HS-27A (cell line): ENCODE measurements around the gene PKP2.

Experiments
- DNase-seq: peaks from one replicate; pipeline ENCODE4 v3.0.0-alpha.2; 2012; ENCODE audit warnings: low read depth, missing footprints

The PKP2 gene

DNA sequence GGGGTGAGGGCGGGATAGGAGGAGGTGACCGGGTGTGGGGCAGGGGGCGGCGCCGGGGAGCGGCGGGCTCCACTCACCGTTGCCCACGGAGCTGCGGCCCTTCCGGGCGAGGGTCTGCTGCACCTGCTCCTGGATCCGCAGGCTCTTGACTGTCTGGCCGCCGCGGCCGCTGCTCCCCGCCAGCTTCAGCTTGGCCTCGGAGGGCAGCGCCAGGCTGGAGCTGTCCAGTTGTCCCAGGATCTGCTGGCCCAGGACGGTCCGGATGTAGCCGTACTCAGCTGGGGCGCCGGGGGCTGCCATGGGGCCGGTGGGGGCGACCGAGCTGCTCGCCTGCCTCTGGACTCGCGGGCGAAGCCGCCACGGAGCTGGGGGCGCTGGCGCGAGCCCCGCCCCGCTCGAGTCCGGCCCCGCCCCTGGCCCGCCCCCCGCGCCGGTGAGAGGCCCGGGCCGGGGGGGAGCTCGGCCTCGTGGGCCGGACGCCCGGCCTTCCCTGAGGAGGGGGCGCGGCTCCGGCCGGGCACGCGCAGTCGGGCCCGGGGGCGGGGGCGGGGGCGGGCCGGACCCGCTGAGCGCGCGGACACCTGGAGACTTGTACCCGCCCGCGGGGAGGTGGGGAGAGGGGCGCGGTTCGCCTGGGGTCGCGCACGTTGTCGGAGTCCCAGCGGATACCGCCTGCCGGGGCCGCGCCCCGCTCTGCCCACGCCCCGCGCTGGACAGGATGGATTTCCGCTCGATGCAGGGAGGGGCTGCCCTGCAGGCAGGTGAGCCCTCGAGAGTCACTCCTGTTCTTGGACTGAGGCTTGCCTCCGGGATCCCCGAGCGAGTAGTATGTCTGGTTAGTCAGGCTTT, at the start of gene PKP2:
TSS of gene PKP2 (minus strand) at position 346 of the 849 bp plus-strand sequence. CDS start at position 300, 46 bp downstream.
- DNase-seq = no peak

DNA sequence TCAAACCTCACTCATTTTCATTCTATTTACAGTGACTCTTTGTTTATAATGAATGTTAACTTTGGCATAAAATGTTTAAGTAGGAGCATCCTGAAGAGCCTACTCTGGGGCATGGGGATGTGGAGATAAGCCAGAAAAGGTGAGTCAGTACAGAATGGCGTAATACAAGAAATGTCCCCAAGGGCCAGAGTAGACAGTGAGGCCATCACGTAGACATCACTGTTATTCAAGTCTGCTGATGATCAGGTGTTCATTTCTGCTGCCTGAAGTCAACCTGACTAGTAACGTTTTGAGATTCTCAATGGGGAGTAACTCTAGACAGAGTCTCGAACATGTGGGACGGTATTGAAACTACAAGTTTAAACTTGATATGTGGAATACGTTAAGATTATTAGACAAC, 47.6 kb upstream of the PKP2 start:
- DNase-seq = no peak

DNA sequence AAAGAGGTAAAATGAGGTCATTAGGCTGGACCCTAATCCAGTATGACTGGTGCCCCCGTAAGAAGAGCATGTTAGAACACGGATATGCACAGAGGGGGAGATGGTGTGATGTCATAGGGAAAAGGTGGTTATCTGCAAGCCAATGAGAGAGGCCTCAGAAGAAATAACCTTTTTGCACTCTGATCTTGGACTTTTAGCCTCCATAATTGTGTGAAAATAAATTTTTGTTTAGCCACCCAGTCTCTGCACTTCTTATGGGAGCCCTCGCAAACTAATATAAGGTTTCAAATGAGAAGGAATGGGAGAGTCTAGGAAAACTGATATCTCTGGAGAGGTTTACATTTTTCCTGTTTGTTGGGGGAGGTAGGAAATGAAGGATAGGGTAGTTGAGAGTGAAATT, 43.2 kb upstream of the PKP2 start:
- DNase-seq = no peak

DNA sequence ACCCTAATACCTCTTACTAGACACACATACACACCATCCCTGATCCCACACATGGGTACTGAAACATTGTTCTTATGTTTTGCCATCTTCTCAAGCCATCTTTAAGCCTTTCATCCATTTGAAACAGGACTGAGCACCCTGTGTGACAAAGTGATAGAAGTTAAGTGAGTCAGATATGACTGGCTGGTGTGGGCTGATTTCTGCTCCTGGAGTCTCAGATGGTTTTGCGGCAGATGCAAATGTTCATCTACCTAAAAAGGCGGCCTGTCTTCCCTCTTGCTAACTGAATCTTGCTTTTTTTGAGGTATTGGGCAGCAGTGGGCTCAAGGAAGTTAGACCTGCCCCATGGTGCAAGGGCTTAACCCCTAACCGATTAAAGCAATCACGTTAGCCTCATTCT, 30.4 kb upstream of the PKP2 start:
- no peak for DNase-seq

DNA sequence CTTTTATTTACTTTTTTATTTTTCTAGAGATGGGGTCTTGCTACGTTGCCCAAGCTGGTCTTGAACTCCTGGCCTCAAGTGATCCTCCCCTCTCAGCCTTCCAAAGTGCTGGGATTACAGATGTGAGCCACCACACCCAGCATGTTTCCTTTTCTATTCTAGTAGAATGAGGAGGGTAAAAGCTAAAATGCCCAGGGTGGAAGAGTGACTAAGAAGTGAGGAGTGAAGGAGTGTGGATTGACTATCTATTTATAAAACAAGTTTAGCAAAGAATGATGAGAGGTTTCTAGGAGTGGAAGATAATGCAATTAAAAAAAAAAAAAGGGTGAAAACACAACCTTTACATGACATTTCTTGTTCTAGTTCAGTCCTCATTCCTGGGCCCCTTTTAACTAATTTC, 29.8 kb upstream of the PKP2 start:
- no peak for DNase-seq

DNA sequence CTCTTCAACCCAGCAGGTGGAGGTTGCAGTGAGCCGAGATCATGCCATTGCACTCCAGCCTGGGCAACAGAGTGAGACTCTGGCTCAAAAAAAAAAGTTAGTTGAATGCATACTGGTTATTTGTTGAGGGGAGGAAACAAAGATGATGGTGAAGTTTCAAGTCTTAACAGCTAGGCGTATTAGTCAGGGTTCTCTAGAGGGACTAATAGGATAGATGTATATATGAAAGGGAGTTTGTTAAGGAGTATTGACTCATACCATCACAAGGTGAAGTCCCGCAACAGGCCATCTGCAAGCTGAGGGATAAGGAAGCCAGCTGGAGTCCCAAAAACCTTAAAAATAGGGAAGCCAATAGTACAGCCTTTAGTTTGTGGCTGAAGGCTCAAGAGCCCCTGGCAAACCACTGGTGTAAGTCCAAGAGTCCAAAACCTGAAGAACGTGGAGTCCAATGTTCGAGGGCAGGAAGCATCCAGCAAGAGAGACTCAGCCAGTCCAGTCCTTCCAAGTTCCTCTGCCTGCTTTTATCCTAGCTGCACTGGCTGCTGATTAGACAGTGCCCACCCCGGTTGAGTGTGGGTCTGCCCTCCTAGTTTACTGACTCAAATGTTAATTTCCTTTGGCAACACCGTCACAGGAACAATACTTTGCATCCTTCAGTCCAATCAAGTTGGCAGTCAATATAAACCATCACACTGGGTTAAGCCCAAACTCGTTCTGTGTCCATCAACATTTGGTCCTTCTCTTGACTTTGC, 26.1 kb upstream of the PKP2 start:
- no peak for DNase-seq

DNA sequence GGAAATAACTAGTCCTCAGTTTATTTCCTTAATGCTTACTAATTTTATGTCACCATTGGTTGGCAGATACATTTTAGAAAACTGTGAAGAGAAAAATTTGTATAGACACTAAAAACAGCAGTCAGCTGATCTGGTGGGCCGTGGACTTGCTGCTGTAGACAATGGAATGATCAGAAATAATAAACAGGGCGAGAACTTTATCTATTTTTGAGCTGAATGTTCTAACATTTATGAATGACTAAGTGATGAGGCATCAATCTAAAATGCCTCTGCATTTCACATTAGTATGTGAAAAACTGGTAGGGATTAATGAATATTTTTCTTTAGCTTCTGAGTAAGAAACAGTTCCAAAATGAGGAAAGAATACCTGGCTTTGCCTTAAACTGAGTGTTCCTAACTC, 24.8 kb upstream of the PKP2 start:
- peak; percentile 96 for DNase-seq

DNA sequence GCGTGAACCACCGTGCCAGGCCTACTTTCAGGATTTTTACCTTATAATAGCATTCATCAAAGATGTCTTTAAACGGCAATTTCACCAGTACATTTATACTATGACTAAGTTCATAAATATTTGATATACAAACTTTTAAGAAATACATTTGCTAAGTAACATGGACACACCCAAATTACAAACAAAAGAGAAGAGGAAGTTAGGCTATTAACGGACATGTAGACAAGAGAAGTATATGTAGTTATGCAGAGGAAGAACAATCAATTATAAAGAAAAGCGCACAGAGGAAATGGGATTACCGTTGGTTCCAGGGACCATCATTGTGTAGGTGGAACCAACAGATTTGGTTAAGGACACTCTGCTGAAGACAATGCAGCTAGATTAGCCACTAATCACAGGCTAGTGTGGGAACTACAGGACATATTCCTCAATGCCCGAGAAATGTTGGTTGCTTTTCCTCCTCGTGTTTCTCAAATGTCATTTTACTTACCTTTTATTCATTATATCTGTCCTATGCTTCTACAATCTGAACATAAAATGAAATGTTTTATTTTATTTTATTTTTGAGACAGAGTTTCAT, 24.0 kb upstream of the PKP2 start:
- DNase-seq = peak; percentile 87

DNA sequence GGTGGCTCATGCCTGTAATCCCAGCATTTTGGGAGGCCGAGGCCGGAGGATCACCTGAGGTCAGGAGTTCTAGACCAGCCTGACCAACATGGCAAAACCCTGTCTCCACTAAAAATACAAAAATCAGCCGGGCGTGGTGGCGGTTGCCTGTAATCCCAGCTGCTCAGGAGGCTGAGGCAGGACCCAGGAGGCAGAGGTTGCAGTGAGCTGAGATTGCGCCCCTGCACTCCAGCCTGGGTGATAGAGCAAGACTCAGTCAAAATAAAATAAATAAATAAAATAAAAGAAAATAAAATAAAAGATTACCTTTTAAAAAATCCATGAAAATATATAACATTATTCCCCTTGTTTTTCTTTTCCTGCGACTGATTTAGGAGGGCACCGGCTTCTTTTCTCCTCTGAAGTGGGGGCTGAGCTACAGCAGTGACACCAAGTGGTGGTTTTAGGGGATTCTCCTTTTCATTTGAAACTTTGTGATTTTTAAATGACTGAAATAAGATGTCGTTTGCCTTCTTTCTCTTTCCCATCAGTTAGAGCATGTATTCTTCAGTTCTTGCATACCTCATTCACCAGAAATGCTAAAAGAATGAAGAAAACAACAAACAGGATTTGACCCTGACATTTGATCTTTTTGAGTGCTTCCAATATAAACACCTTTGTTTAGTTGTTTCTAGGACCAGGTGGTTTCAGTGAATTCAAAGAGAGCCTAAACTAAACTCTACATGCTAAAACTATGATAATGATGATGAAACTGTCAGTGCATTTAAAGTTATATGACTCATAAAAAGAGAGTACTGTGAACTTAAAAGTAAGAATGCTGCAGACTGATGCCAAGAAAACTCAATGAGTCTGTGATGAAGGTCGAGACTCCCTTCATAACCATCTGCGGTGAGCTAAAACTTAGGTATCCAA, 22.6 kb upstream of the PKP2 start:
- DNase-seq = peak; percentile 98

DNA sequence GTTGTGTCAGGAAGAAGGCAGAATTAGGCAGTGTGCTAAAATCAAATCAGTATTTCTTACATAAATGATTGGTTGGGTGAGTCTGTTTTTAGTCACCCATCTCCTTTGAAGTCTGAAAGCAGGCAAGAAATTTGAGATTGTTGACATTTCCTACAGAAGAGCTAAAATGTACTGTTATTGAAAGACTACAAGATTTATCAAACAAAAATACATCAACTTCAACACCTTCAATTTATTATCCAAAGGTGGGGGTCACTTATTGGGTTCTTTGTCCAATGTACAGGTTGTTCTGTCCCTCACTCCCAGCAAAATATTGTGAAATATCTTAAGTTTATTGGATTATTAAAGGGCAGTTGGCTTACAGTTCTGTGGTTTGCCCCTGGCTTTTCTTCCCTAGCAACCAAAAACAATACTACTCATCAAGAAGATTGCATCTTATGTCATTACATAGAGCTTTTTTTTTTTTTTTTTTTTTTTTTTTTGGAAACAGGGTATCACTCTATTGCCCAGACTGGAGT, 20.6 kb upstream of the PKP2 start:
- peak; percentile 83 for DNase-seq

DNA sequence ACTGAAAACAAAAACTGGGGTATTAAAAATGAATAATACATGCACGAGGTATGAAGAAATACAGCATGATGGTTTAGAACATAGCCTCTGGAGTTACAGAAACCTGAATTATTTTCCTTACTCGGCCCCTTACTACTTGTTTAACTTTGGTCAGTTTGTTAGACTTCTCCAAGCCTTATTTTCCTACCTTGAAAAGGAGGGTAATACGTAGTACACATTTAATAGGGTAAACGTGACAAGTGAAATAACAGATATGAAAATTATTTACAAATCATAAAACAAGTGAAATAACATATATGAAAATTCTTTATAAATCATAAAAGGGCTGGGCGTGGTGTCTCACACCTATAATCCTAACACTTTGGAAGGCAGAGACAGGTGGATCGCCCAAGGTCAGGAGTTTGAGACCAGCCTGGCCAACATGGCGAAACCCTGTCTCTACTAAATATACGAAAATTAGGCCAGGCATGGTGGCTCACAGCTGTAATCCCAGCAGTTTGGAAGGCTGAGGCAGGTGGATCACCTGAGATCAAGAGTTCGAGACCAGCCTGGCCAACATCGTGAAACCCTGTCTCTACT, 11.4 kb upstream of the PKP2 start:
- no peak for DNase-seq

DNA sequence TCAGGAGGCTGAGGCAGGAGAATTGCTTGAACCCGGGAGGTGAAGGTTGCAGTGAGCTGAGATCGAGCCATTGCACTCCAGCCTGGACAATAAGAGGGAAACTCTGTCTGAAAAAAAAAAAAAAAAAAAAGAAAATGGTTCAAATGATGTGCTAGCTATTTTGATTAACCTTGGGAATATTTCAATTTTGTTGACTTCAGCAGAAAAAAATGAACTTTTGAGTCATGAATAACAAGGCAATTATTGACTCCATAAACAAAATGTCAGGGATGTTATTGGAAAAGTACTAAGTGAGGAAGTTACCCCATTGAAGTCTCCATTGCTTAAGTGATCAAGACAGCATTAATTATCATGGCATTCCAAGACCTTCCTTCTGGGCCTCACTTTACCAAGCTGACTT, 10.6 kb upstream of the PKP2 start:
- no peak for DNase-seq

DNA sequence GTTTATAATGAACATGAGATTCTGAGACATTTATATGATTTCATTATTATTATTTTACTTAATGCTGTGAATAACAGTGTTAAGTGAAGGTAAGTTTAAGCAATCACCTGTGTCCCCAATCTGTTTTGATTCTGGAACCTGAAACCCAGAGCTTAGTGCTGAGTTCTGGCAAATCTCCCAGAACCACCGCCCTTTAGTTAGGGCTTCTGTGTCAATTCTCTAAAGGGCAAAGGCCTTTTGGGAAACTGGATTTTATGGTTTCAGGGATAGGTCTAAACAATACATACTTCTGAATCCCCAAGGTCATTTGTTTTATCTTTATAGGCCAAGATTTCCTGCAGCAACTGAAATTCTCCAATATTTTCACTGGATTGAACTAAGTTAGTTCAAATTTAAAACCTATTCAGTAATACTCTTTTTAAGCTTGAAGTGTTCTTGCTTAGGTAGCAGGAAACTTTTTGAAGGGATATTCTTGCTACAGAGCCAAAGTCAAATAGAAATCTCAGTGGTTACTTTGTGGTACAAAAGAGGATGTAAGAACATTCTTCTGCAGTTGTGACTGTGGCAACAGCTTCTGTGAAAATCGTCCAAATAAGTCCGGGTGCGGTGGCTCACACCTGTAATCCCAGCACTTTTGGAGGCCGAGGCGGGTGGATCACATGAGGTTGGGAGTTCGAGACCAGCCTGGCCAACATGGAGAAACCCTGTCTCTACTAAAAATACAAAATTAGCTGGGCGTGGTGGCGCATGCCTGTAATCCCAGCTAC, 10.0 kb upstream of the PKP2 start:
- DNase-seq = no peak

DNA sequence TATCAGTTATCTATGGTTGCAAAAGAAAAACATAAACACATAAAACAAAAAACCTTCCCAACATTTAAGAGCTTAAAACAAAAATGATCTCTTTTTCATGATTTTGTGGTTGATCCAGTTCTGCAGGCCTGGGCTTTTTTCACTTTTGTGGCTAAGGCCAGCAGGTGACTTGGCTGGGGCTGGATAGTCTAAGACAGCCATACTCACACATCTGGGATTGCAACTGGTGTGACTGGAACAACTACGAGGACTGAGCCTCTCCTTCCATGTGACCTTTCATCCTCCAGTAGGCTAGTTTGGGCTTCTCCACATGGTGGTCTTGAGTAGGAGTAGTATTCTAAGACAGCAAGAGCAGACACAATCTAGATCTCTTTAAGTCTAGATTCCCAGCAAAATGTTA, 7.2 kb upstream of the PKP2 start:
- no peak for DNase-seq

DNA sequence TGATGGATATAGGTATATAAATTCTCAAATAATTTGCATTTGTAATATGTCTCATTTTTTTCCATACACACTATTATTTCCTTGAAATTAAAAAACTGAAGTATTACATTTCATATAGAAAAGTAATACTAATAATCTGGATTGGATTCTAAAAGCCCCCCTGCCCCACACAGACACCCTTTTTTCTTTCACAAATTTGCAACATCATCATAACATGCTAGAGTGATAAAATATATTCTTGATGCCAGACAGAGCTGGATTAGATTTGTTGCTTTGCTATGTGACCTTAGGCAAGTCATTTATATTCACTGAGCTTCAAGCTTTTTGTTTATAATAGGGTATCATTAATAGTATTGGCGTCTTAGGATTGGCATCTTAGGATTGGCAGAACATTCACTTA, 6.7 kb upstream of the PKP2 start:
- DNase-seq = no peak

DNA sequence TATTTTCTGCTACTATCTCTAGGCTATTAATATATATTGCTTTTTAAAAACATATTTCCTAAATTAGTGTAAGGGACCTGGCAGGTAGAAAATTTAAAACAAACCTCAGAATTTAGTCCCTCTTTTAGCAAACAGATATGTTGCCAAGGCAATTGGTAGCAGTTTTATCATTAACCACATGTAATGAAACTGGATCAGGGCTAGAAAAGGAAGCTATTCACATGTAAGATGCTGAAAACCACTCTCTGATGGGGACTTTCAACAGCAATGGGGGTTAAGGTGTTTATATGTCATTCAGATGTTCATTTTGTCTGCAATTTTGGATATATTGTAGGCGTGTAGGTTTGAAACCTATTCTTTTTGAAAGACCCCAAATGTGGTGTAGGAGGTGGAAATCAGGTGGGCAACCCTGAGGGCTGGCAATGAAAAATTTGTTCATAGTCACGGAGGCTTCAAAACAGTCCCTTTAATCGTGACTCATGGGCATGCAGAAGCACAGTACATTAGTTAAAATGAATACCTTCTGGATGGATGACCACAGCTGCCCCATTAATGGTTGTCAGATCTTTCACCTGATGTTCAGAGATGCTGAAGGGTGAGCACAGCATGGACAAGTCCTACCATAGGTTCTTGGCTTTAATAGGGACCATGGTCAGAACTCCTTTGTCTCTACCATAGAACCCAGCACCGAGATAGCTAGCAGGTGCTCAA, 5.9 kb upstream of the PKP2 start:
- DNase-seq = no peak

DNA sequence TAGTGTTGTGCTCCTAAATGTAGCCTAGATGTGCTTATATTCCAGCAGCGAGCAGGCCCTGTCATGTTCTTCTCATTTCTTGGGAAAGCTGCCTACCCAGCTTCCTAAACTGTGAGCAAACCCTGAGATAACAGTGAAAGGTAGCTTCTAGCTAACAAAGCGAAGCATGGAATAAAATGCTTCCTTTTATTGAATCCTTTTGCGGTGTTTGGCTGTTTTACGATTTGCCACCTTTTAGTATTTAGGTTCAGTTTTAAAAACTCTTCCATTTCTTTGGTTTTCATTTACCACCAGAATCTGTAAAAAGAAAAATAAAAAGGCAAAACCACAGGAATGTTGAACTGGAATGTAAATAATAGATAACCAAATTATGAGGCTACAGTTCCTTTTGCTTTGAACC, 5.0 kb upstream of the PKP2 start:
- DNase-seq = peak; percentile 67

DNA sequence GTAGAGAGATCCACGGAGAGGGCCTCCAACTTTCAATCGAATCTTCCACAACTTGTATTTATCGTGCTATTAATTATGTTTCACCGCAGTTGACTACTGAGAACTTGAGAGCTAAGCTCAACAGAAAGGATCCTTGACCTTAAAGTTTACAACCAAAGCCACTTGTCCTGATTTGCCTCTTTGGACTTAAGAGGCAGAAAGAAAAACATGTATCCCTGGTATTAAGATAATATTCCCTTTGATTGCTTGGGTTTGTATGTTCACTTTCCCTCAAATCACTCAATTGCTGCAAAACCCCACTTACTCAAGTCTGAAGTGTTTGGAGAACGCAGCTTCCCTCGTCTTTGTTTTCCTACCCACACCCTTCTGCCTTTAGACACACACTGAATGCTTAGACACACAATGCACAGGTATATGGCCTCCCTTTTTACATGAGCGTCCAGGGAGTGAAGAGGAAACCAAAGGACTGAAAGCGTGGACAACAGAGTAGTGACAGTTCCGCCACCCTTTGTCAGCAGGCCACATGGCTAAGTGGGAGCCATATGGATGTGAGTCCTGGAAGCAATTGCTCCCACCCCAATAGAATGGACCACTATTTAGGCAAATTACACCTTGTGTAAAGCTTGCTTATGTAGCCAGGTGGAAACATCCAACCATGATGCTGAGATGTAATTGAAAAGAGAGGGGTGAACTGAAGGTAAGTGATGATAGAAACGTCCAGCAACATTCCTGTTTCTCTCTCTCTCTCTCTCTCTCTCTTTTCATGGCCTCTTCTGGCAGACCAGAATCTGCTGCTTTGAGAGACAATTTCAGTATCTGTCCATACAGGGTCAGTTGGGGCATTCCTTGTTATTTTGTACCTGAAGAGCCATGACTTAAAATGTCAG, 1.4 kb upstream of the PKP2 start:
- no peak for DNase-seq

DNA sequence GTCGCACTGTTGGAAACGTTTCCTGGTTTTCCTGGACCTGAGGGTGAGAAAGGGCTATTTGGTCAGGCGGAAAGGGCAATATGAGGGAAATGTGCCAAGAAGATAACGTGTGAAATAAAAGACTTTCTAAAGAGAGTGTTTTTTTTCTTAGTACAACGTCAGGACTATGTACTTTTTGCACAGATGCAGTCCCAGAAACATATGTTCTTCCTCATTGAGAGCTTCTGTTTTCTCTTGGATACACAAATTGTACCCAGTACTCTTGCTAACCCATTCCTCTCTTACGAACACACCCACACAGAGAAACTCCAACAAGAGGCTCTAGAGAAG, 669 bp upstream of the PKP2 start:
- DNase-seq = no peak
